Measurements from ENCODE around the gene CDO1. TPM values are rescaled to one million over a fixed set of nuclear protein-coding genes. Genes with fewer than 3 reads are reported as not detected.
"Not testable (repeated sequence)": the region's sequence is repeated elsewhere in the genome, so short reads cannot be mapped to it uniquely, and the experiment has no call there.

CDO1 gene
- total RNA-seq, 1 donor from 2014 or later, result 11.7 TPM

DNA sequence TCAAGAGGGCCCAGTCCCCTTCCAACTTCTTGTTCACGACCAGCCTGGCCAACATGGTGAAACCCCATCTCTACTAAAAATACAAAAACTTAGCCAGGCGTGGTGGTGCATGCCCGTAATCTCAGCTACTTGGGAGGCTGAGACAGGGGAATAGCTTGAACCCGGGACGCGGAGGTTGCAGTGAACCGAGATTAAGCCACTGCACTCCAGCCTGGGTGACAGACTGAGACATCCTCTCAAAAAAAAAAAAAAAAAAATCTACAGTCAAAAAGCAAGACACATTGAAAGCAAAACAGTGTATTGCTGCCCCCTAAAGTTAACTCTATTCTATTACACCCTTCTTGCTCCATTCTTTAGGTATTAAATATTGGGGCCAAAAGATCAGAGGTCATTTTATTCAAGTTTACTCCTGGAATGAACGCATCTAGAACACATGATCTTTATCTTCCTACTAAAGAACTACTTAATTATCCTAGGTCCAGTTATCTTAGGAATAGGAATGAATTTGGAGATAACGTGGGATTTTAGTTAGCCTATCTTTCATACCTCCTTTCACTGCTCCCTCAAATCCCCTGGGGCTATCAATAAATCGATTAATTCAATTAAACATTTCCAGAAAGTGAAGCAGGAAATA is 22.5 kb upstream of the CDO1 start:
- TF ChIP-seq CTCF (IDR thresholded peaks at IDR 0.05; ENCODE audit: insufficient read depth, low read length, poor library complexity, severe bottlenecking), result peak; percentile 45
- Histone ChIP-seq H3K36me3 (ENCODE audit: control insufficient read depth, insufficient read depth, low read length) (no peaks in the 10 kb centered on the region), H3K27me3 (ENCODE audit: control insufficient read depth, insufficient read depth, low read length) (no peaks in the 10 kb centered on the region), H3K4me3 (ENCODE audit: low read depth, low read length) (no peak overlapping the region)
- no peak for DNase-seq (ENCODE audit: low read depth)

DNA sequence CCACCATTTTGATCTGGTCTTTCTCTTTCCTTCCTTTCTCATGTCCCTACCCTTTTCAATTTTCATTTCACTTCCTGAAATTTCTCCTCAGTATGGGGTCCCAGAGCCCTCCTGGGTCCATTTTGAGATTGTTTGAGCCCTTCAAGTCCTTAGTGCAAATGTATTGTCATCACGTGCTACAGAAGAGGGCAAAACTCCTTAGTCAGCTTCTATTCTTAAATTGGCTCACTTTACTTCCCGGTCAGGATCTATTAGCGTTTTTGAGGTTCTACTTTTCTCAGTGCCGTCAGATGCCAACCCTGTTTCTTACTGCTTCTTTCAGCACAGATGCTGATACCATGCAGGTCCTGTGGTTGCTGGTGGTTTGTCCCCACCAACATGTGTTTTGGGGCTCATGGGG is 19.0 kb upstream of the CDO1 start:
- no peaks in the 10 kb centered on the region for H3K36me3 ChIP-seq (ENCODE audit: control insufficient read depth, insufficient read depth, low read length)
- no peak overlapping the region for H3K4me3 ChIP-seq (ENCODE audit: low read depth, low read length)
- no peak for TF ChIP-seq CTCF (IDR thresholded peaks at IDR 0.05; ENCODE audit: insufficient read depth, low read length, poor library complexity, severe bottlenecking)
- no peak for DNase-seq (ENCODE audit: low read depth)
- no peaks in the 10 kb centered on the region for H3K27me3 ChIP-seq (ENCODE audit: control insufficient read depth, insufficient read depth, low read length)

DNA sequence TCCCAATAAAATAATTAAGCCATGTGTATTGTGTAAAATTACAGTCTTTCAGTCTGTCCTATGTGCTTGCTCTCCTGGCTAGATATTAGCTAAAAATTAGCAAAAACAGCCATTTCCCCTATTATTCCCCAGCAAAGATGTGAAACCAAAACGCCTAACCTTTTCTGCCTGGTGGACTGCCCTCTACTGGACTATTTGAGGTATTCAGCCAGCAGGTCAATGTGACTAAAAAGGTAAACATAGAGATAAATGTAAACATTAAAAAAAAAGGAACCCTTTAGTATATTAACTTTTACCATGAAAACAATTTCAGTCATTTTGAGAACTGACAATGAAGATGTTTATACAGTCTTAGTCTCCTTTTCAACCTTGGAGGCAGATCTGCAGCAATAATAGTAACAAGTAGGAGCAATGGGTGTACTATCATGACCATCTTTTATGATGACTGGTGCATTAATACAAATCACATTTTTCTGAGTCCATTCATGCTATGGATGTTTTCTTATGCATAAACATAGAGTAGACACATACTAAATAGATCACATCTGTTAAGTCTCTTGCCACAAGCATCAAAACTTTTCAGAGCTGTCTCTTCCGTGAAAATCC is 14.8 kb upstream of the CDO1 start:
- Histone ChIP-seq H3K36me3 (ENCODE audit: control insufficient read depth, insufficient read depth, low read length) (no peaks in the 10 kb centered on the region), H3K27me3 (ENCODE audit: control insufficient read depth, insufficient read depth, low read length) (no peaks in the 10 kb centered on the region), H3K4me3 (ENCODE audit: low read depth, low read length) (no peak overlapping the region)
- peak; percentile 79 for TF ChIP-seq CTCF (IDR thresholded peaks at IDR 0.05; ENCODE audit: insufficient read depth, low read length, poor library complexity, severe bottlenecking)
- no peak for DNase-seq (ENCODE audit: low read depth)

DNA sequence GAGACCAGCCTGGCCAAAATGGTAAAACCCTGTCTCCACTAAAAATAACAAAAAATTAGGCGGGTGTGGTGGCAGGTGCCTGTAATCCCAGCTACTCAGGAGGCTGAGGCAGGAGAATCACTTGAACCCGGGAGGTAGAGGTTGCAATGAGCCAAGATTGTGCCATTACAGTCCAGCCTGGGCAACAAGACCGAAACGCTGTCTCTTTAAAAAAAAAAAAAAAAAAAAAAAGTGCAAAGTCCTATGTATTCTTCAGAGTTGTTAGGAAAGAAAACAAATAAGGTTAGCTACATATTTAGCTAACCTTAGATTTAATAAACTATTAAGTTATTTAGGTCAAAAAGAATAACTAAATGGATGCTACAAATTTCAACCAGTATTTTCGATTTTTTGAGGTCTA is 13.5 kb upstream of the CDO1 start:
- H3K4me3 ChIP-seq (ENCODE audit: low read depth, low read length), result no peak overlapping the region
- DNase-seq (ENCODE audit: low read depth), result no peak
- no peak for TF ChIP-seq CTCF (IDR thresholded peaks at IDR 0.05; ENCODE audit: insufficient read depth, low read length, poor library complexity, severe bottlenecking)
- H3K36me3 ChIP-seq (ENCODE audit: control insufficient read depth, insufficient read depth, low read length), result no peaks in the 10 kb centered on the region
- no peaks in the 10 kb centered on the region for H3K27me3 ChIP-seq (ENCODE audit: control insufficient read depth, insufficient read depth, low read length)

DNA sequence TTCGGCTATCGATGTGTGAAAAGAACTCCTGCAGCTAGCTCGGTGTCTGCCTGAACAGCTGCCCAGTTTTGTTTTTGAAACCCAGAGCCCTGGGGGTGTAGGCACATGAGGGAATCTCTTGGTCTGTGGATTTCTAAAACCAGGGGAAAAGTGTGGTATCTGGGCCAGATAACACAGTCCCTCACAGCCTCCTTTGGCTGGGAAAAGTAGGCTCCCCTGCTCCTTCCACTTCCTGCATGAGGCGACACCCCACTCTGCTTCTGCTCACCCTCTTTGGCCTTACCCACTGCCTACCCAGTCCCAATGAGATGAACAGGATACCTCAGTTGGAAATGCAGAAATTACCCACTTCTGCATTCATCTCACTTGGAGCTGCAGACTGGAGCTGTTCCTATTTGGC is 9.5 kb upstream of the CDO1 start:
- no peak for DNase-seq (ENCODE audit: low read depth)
- Histone ChIP-seq H3K36me3 (ENCODE audit: control insufficient read depth, insufficient read depth, low read length) (no peaks in the 10 kb centered on the region), H3K4me3 (ENCODE audit: low read depth, low read length) (no peak overlapping the region), H3K27me3 (ENCODE audit: control insufficient read depth, insufficient read depth, low read length) (no peaks in the 10 kb centered on the region)
- TF ChIP-seq CTCF (IDR thresholded peaks at IDR 0.05; ENCODE audit: insufficient read depth, low read length, poor library complexity, severe bottlenecking), result no peak

DNA sequence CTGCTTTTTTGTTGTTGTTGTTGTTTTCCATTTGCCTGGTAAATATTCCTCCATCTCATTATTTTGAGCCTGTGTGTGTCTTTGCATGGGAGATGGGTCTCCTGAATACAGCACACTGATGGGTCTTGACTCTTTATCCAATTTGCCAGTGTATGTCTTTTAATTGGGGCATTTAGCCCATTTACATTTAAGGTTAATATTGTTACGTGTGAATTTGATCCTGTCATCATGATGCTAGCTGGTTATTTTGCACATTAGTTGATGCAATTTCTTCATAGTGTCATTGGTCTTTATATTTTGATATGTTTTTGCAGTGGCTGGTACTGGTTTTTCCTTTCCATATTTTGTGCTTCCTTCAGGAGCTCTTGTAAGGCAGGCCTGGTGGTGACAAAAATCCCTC is 8.5 kb upstream of the CDO1 start:
- not testable (repeated sequence) for DNase-seq (ENCODE audit: low read depth); H3K27me3 ChIP-seq (ENCODE audit: control insufficient read depth, insufficient read depth, low read length); H3K36me3 ChIP-seq (ENCODE audit: control insufficient read depth, insufficient read depth, low read length); H3K4me3 ChIP-seq (ENCODE audit: low read depth, low read length)

Measured in kidney epithelial cell (primary cell).